ENCODE results near the gene APLNR. TPM values are rescaled to one million over a fixed set of nuclear protein-coding genes. Genes with fewer than 3 reads are reported as not detected.

Gene APLNR
- total RNA-seq, 2 experiments from 2014 or later, result not detected

DNA sequence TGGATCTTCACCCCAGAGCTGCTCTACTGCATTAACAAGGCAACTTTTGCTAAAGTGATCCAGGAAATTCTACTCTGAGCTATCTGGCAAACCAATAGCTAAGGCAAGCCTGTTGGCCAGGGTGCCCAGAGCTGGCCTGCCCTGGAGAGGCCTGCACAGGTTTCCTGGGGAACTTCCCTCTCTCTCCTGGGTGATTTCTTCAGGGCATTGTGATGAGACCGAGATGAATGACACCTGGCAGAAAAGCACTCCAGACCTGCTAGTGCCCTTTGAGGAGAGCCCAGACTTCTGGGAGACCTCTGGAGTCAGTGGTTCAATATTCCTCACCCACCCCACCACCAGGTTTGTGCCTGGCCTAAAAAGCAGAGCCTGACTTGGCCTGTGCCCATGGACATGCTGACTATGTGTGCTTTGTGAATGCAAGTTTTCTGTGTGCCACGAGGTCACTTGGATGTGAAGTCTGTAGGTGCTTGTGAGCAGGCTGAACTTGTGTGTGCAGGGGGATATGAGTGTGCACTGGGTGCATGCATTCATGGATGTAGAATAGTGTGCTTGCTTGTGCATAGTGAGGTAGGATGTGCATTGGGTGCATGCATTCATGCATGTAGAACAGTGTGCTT is 4.4 kb upstream of the APLNR start:
- no peaks in the 10 kb centered on the region for H4K20me1 ChIP-seq (ENCODE audit: insufficient read depth, low read length)
- no TSS peak for BruUV-seq (replicated peaks)
- no peak for DNase-seq (ENCODE audit: low spot score)
- H3K9me2 ChIP-seq (ENCODE audit: insufficient read depth, low read length), result no peaks in the 10 kb centered on the region
- no peaks in the 10 kb centered on the region for H3K79me2 ChIP-seq (ENCODE audit: insufficient read depth, low read depth, low read length)
- intact Hi-C loops (cut with micrococcal nuclease; ENCODE audit: unreplicated experiment), result loop anchor here (10.0 kb wide), 2 partner anchors 237 to 1297 kb away; no protein-coding TSS in a partner anchor
- no peak overlapping the region for H3K4me2 ChIP-seq (ENCODE audit: low read length)
- TF ChIP-seq EZH2phosphoT487 (IDR thresholded peaks at IDR 0.05; ENCODE audit: borderline replicate concordance, low read depth, low read length), result no peak
- TF ChIP-seq, protein P1, sequence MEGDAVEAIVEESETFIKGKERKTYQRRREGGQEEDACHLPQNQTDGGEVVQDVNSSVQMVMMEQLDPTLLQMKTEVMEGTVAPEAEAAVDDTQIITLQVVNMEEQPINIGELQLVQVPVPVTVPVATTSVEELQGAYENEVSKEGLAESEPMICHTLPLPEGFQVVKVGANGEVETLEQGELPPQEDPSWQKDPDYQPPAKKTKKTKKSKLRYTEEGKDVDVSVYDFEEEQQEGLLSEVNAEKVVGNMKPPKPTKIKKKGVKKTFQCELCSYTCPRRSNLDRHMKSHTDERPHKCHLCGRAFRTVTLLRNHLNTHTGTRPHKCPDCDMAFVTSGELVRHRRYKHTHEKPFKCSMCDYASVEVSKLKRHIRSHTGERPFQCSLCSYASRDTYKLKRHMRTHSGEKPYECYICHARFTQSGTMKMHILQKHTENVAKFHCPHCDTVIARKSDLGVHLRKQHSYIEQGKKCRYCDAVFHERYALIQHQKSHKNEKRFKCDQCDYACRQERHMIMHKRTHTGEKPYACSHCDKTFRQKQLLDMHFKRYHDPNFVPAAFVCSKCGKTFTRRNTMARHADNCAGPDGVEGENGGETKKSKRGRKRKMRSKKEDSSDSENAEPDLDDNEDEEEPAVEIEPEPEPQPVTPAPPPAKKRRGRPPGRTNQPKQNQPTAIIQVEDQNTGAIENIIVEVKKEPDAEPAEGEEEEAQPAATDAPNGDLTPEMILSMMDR (conservative IDR thresholded peaks at IDR 0.05; ENCODE audit: low read length), result no peak
- H3K36me3 ChIP-seq (ENCODE audit: insufficient read depth, low read length), result no peaks in the 10 kb centered on the region
- no peak overlapping the region for H2AFZ ChIP-seq (ENCODE audit: low read length)
- CTCF ChIA-PET (ENCODE audit: unreplicated experiment), result no interaction called here
- H3K4me1 ChIP-seq (ENCODE audit: insufficient read depth, low read length, poor library complexity, severe bottlenecking), result peaks cover 8% of the 10 kb centered on the region
- H3K9me3 ChIP-seq (ENCODE audit: low read length), result no peaks in the 10 kb centered on the region
- H3K27ac ChIP-seq (ENCODE audit: low read depth, low read length, poor library complexity, severe bottlenecking), result no peak overlapping the region
- POLR2A ChIA-PET, result no interaction called here
- H3K4me3 ChIP-seq (ENCODE audit: low read depth, low read length, poor library complexity, severe bottlenecking), result no peak overlapping the region

DNA sequence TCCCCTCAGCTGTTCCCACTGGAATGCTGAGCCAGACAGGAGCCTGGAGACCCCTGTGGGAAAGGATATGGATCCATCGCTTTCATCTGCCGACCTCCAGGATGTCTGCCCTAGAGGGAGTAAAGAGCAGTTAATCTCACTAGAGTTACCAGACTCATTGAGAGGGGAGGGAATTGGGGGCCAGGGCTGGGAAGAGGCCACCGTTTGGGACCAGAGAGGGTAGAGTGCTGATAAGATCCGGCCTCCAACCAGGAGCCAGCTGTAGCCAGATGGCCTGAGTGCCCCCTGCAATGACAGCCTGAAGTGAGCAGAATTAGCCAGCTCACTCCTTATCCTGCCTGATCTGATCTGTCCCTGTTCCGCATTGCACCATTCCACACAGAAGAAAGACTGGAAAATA is 3.7 kb upstream of the APLNR start:
- TF ChIP-seq EZH2phosphoT487 (IDR thresholded peaks at IDR 0.05; ENCODE audit: borderline replicate concordance, low read depth, low read length), result no peak
- TF ChIP-seq, protein P1 (conservative IDR thresholded peaks at IDR 0.05; ENCODE audit: low read length), result no peak
- Histone ChIP-seq H3K4me3 (ENCODE audit: low read depth, low read length, poor library complexity, severe bottlenecking) (no peak overlapping the region), H3K79me2 (ENCODE audit: insufficient read depth, low read depth, low read length) (no peaks in the 10 kb centered on the region), H3K4me1 (ENCODE audit: insufficient read depth, low read length, poor library complexity, severe bottlenecking) (peaks cover 8% of the 10 kb centered on the region), H2AFZ (ENCODE audit: low read length) (no peak overlapping the region), H3K9me3 (ENCODE audit: low read length) (no peaks in the 10 kb centered on the region), H3K9me2 (ENCODE audit: insufficient read depth, low read length) (no peaks in the 10 kb centered on the region), H3K4me2 (ENCODE audit: low read length) (no peak overlapping the region), H4K20me1 (ENCODE audit: insufficient read depth, low read length) (no peaks in the 10 kb centered on the region), H3K36me3 (ENCODE audit: insufficient read depth, low read length) (no peaks in the 10 kb centered on the region), H3K27ac (ENCODE audit: low read depth, low read length, poor library complexity, severe bottlenecking) (no peak overlapping the region)
- no peak for DNase-seq (ENCODE audit: low spot score)
- ChIA-PET POLR2A (no interaction called here), CTCF (ENCODE audit: unreplicated experiment) (interaction anchor here (1.1 kb wide), 1 partner anchor 8 kb away, joined by 4 read pairs; no protein-coding TSS in a partner anchor)
- no TSS peak for BruUV-seq (replicated peaks)
- intact Hi-C loops (cut with micrococcal nuclease; ENCODE audit: unreplicated experiment), result loop anchor here (10.0 kb wide), 2 partner anchors 236 to 1296 kb away; no protein-coding TSS in a partner anchor

DNA sequence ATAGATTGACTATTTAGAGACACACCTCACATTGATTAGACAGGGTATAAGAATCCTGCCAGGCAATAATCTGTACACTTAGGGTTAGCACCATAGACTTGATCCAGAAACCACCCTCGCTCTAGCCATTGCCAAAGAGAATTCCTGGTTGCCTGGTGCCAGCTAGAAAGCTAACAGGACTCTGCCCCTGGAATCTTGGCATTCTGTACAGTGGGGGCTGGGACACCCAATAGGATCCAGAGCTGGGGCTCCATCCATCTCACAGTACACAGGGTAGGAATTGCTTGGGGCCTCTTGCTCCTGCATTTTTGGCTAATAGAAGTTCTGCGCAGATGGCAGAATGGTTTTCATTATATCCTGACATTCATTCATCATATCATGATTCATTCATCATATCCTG is 3.0 kb upstream of the APLNR start:
- H2AFZ ChIP-seq (ENCODE audit: low read length), result no peak overlapping the region
- no peaks in the 10 kb centered on the region for H3K79me2 ChIP-seq (ENCODE audit: insufficient read depth, low read depth, low read length)
- H3K4me3 ChIP-seq (ENCODE audit: low read depth, low read length, poor library complexity, severe bottlenecking), result no peak overlapping the region
- no peak overlapping the region for H3K4me2 ChIP-seq (ENCODE audit: low read length)
- no peaks in the 10 kb centered on the region for H3K36me3 ChIP-seq (ENCODE audit: insufficient read depth, low read length)
- no peaks in the 10 kb centered on the region for H4K20me1 ChIP-seq (ENCODE audit: insufficient read depth, low read length)
- TF ChIP-seq, protein P1 (conservative IDR thresholded peaks at IDR 0.05; ENCODE audit: low read length), result no peak
- no peak for TF ChIP-seq EZH2phosphoT487 (IDR thresholded peaks at IDR 0.05; ENCODE audit: borderline replicate concordance, low read depth, low read length)
- no peak overlapping the region for H3K27ac ChIP-seq (ENCODE audit: low read depth, low read length, poor library complexity, severe bottlenecking)
- H3K4me1 ChIP-seq (ENCODE audit: insufficient read depth, low read length, poor library complexity, severe bottlenecking), result peaks cover 5% of the 10 kb centered on the region
- no TSS peak for BruUV-seq (replicated peaks)
- CTCF ChIA-PET (ENCODE audit: unreplicated experiment), result interaction anchor here (1.1 kb wide), 1 partner anchor 9 kb away, joined by 4 read pairs; no protein-coding TSS in a partner anchor
- intact Hi-C loops (cut with micrococcal nuclease; ENCODE audit: unreplicated experiment), result loop anchor here (10.0 kb wide), 2 partner anchors 235 to 1295 kb away; no protein-coding TSS in a partner anchor
- H3K9me3 ChIP-seq (ENCODE audit: low read length), result no peaks in the 10 kb centered on the region
- no peaks in the 10 kb centered on the region for H3K9me2 ChIP-seq (ENCODE audit: insufficient read depth, low read length)
- no peak for DNase-seq (ENCODE audit: low spot score)
- POLR2A ChIA-PET, result interaction anchor here (0.5 kb wide), 1 partner anchor 67 kb away, joined by 4 read pairs; no protein-coding TSS in a partner anchor
